ENCODE measurements around the gene CEP120. TPM values are rescaled to one million over a fixed set of nuclear protein-coding genes. Genes with fewer than 3 reads are reported as not detected.

The CEP120 gene
- total and polyA plus RNA-seq, 2 of the 4 experiments (the other 2 are of a cell fraction), result 6.7 to 46.1 TPM

GRCh38 chr5:123423278-123424149 lies at the start of gene CEP120 (continued):
- TF ChIP-seq SMC3 (IDR thresholded peaks at IDR 0.05; ENCODE audit: low read depth, low read length), result peak; percentile 74
- TF ChIP-seq CHD1 (IDR thresholded peaks at IDR 0.05; ENCODE audit: low read depth, low read length), result 0 out of 2 replicates have a peak, but pooled peaks have one; percentile 21
- TF ChIP-seq NFE2L2 (IDR thresholded peaks at IDR 0.05; ENCODE audit: low read depth, low read length), result no peak
- peak; percentile 64 for TF ChIP-seq RAD21 (IDR thresholded peaks at IDR 0.05; ENCODE audit: low read length)

- DNase-seq, result no peak
- Histone ChIP-seq H3K79me1 (ENCODE audit: low read depth in 1 of 2, low read length in 2 of 2) (no peaks in the 10 kb centered on the region), H3K27me3 (ENCODE audit: control insufficient read depth, insufficient read depth, low read length) (peaks cover 4% of the 10 kb centered on the region; the same call in 1 of the 2 replicates), H4K20me1 (ENCODE audit: insufficient read depth, low read length) (no peaks in the 10 kb centered on the region), H4K8ac (ENCODE audit: low read depth in 2 of 2, low read length in 2 of 2) (no peak overlapping the region), H2BK15ac (ENCODE audit: low read depth, low read length) (no peak overlapping the region), H3K4me3 (ENCODE audit: insufficient read depth, low read depth, low read length) (no peak overlapping the region), H3K9ac (ENCODE audit: low read depth, low read length) (no peak overlapping the region), H3K56ac (ENCODE audit: extremely low read depth, insufficient read depth, low read length) (no peak overlapping the region), H4K91ac (ENCODE audit: insufficient read depth, low read depth, low read length) (no peak overlapping the region), H2BK120ac (ENCODE audit: low read depth, low read length) (no peak overlapping the region), H3K18ac (ENCODE audit: low read depth, low read length) (no peak overlapping the region), H2AK9ac (replicated peaks; ENCODE audit: low read depth, low read length, poor library complexity) (no peak overlapping the region), H2BK5ac (ENCODE audit: low read depth, low read length, poor library complexity, severe bottlenecking) (no peak overlapping the region), H3K27ac (ENCODE audit: insufficient read depth, low read length) (no peak overlapping the region), H3K23ac (ENCODE audit: low read depth, low read length) (no peak overlapping the region), H3K14ac (replicated peaks; ENCODE audit: low read depth, low read length) (no peak overlapping the region), H3K4me1 (ENCODE audit: control insufficient read depth, insufficient read depth, low read length) (no peaks in the 10 kb centered on the region), H2AFZ (replicated peaks; ENCODE audit: low read length, poor library complexity) (no peak overlapping the region), H3K4ac (ENCODE audit: low read depth, low read length) (no peak overlapping the region), H3K4me2 (ENCODE audit: low read depth, low read length) (no peak overlapping the region), H3K9me1 (ENCODE audit: insufficient read depth, low read length) (no peaks in the 10 kb centered on the region), H3K9me3 (ENCODE audit: control insufficient read depth, insufficient read depth, low read length) (no peaks in the 10 kb centered on the region), H2AK5ac (ENCODE audit: low read depth, low read length) (no peak overlapping the region), H2BK20ac (ENCODE audit: low read depth, low read length) (no peak overlapping the region), H4K5ac (ENCODE audit: low read depth, low read length) (no peak overlapping the region), H3K36me3 (ENCODE audit: control insufficient read depth, insufficient read depth, low read length) (no peaks in the 10 kb centered on the region)
- dilution Hi-C loops (cut with HindIII; ENCODE audit: low sequenced_read_pairs, unreplicated experiment), result no loop called here
- ChIA-PET CTCF (no interaction called here), POLR2A (ENCODE audit: unreplicated experiment) (no interaction called here)
- in situ Hi-C loops (cut with MboI; ENCODE audit: low sequenced_read_pairs), result no loop called here
- 50% methylated on average over 2 of the region's 8 CpGs; no CpG with 5 or more reads in 1 of the 2 experiments for WGBS, 2 experiments (ENCODE audit: extremely low coverage in 2 of 2, insufficient read length in 1 of 2)
- BruUV-seq (replicated peaks), result no TSS peak
- no peak for ATAC-seq (ENCODE audit: low read depth)
- intact Hi-C loops (cut with micrococcal nuclease), result no loop called here
- TF ChIP-seq BHLHE40 (IDR thresholded peaks at IDR 0.05; ENCODE audit: low read depth, low read length) (no peak), FOS (IDR thresholded peaks at IDR 0.05; ENCODE audit: low read depth, low read length) (no peak), MXI1 (IDR thresholded peaks at IDR 0.05; ENCODE audit: borderline replicate concordance, low read depth, low read length) (no peak), RFX5 (IDR thresholded peaks at IDR 0.05; ENCODE audit: low read depth, low read length) (no peak), CEBPB (IDR thresholded peaks at IDR 0.05; ENCODE audit: low read depth, low read length) (no peak), USF2 (IDR thresholded peaks at IDR 0.05; ENCODE audit: low read depth, low read length) (no peak), SMC3 (IDR thresholded peaks at IDR 0.05; ENCODE audit: low read depth, low read length) (no peak), NFE2L2 (IDR thresholded peaks at IDR 0.05; ENCODE audit: low read depth, low read length) (no peak), CTCF (conservative IDR thresholded peaks at IDR 0.05; ENCODE audit: low read depth, low read length) (no peak), RAD21 (IDR thresholded peaks at IDR 0.05; ENCODE audit: low read length) (no peak), RCOR1 (IDR thresholded peaks at IDR 0.05; ENCODE audit: insufficient replicate concordance, low read length) (no peak)
Observed at GRCh38 chr5:123472150-123472924, 49.1 kb upstream of the CEP120 start.

Measured in IMR-90 (cell line).